Muscle of leg (tissue), 16 donors: ENCODE data around the gene OR5K3. TPM values are rescaled to one million over a fixed set of nuclear protein-coding genes. Genes with fewer than 3 reads are reported as not detected.

Experiments used
- DNase-seq: peaks from one replicate; pipeline ENCODE4 v3.0.0; 2013
- H3K27ac ChIP-seq: one replicate; pipeline ENCODE4 v1.5.1; 2013; ENCODE audit warnings: mild to moderate bottlenecking, low read length, control low read depth
- H3K27me3 ChIP-seq: one replicate; pipeline ENCODE4 v1.6.1; 2013; ENCODE audit warnings: low read length; ENCODE audit not compliant: control insufficient read depth, insufficient read depth
- H3K36me3 ChIP-seq: one replicate; pipeline ENCODE4 v1.6.1; 2013; ENCODE audit warnings: low read length; ENCODE audit not compliant: control insufficient read depth, insufficient read depth
- H3K4me1 ChIP-seq: one replicate; pipeline ENCODE4 v1.6.1; 2013; ENCODE audit warnings: low read length; ENCODE audit not compliant: control insufficient read depth, insufficient read depth
- H3K4me3 ChIP-seq: one replicate; pipeline ENCODE4 v1.5.1; 2013; ENCODE audit warnings: low read length, control low read depth
- H3K9me3 ChIP-seq: replicated peaks from 2 replicates; pipeline ENCODE4 v1.6.1; 2013; ENCODE audit warnings: low read depth, low read length; ENCODE audit not compliant: control insufficient read depth
- WGBS: methylation state at CpG from one replicate; pipeline ENCODE4 v1.1.5; 2013; ENCODE audit warnings: missing lambda C conversion rate; ENCODE audit not compliant: insufficient coverage; 5-methylcytosine and 5-hydroxymethylcytosine counted together
- long read RNA-seq, 11 donors: transcript quantifications; one replicate each; lab custom pipeline, GENCODE V29; 2026
- polyA plus RNA-seq, 8 donors: library from polyadenylated mRNA; unstranded; fragments of 120-200 nt; gene quantifications; one replicate each; pipeline versions ENCODE4 v1.2.1 to v1.2.3, GENCODE V29; 2013; ENCODE audit warnings: inconsistent platforms in 1 of 8, low replicate concordance in 1 of 8; ENCODE audit not compliant: insufficient read length in 8 of 8, insufficient read depth in 1 of 8
- total RNA-seq: library from RNA; stranded (reverse); fragments of 120-200 nt; gene quantifications from one replicate; pipeline ENCODE4 v1.2.4, GENCODE V29; 2013

OR5K3 gene
- total RNA-seq (not detected), polyA plus RNA-seq (not detected)
- long read RNA-seq, donor 1, result 0 reads
- long read RNA-seq, donor 2, result 0 reads
- long read RNA-seq, donor 3, result 0 reads
- long read RNA-seq, donor 4, result 0 reads
- long read RNA-seq, donor 5, result 0 reads
- long read RNA-seq, donor 6, result 0 reads
- long read RNA-seq, donor 7, result 0 reads
- long read RNA-seq, donor 8, result 0 reads
- long read RNA-seq, donor 9, partial matches to known transcripts, result 0 of 1 reads
- long read RNA-seq, donor 9, other reads (novel, unspliced or antisense), result 0 of 1 reads
- long read RNA-seq, donor 10, result 0 reads
- long read RNA-seq, donor 11, result 0 reads

GRCh38 chr3:98390366-98390765 lies at the start of gene OR5K3:
Gene OR5K3 (plus strand): TSS chr3:98390666. CDS start chr3:98390666, 0 bp downstream.
- H3K4me1 ChIP-seq, result no peaks in the 10 kb centered on the region
- no peak within 1 kb of the TSS for H3K27ac ChIP-seq
- no peak within 1 kb of the TSS for H3K4me3 ChIP-seq
- no peaks in the 10 kb centered on the region for H3K27me3 ChIP-seq
- H3K36me3 ChIP-seq, result no peaks in the 10 kb centered on the region
- H3K9me3 ChIP-seq, result no peaks in the 10 kb centered on the region
- no peak for DNase-seq

GRCh38 chr3:98341758-98342157 lies 48.7 kb upstream of the OR5K3 start:
- WGBS, result no CpG with 5 or more reads among the region's 6 CpGs
- H3K36me3 ChIP-seq, result no peaks in the 10 kb centered on the region
- no peak for DNase-seq

GRCh38 chr3:98343647-98344507 lies 46.6 kb upstream of the OR5K3 start:
- Histone ChIP-seq H3K27me3 (no peaks in the 10 kb centered on the region), H3K36me3 (no peaks in the 10 kb centered on the region), H3K27ac (no peak overlapping the region), H3K4me1 (no peaks in the 10 kb centered on the region), H3K9me3 (no peaks in the 10 kb centered on the region), H3K4me3 (no peak overlapping the region)
- 66% methylated on average over 6 of the region's 13 CpGs for WGBS
- DNase-seq, result peak; percentile 5

More at GRCh38 chr3:98341758-98342157, 48.7 kb upstream of the OR5K3 start:
- Histone ChIP-seq H3K4me3 (no peak overlapping the region), H3K4me1 (no peaks in the 10 kb centered on the region), H3K27me3 (no peaks in the 10 kb centered on the region), H3K27ac (no peak overlapping the region), H3K9me3 (no peaks in the 10 kb centered on the region)

GRCh38 chr3:98350082-98350481 lies 40.4 kb upstream of the OR5K3 start:
- H3K27me3 ChIP-seq, result no peaks in the 10 kb centered on the region
- no peak overlapping the region for H3K27ac ChIP-seq
- no peaks in the 10 kb centered on the region for H3K9me3 ChIP-seq
- no peak overlapping the region for H3K4me3 ChIP-seq
- H3K36me3 ChIP-seq, result no peaks in the 10 kb centered on the region
- H3K4me1 ChIP-seq, result no peaks in the 10 kb centered on the region
- WGBS, result no CpG with 5 or more reads among the region's 3 CpGs
- DNase-seq, result no peak

- H3K27me3 ChIP-seq, result no peaks in the 10 kb centered on the region
- WGBS, result no CpG with 5 or more reads among the region's 2 CpGs
- H3K27ac ChIP-seq, result no peak within 1 kb of the TSS
- no peaks in the 10 kb centered on the region for H3K4me1 ChIP-seq
- H3K4me3 ChIP-seq, result no peak within 1 kb of the TSS
- H3K36me3 ChIP-seq, result no peaks in the 10 kb centered on the region
- no peak for DNase-seq
- no peaks in the 10 kb centered on the region for H3K9me3 ChIP-seq
Observed at GRCh38 chr3:98353554-98353953, 36.9 kb upstream of the OR5K3 start, which contains the start of gene OR5K4. Gene OR5K4 (plus strand): TSS chr3:98353854. CDS start chr3:98353854, 0 bp downstream.

- Histone ChIP-seq H3K4me3 (no peak overlapping the region), H3K9me3 (peaks cover 11% of the 10 kb centered on the region), H3K36me3 (no peaks in the 10 kb centered on the region), H3K4me1 (no peaks in the 10 kb centered on the region), H3K27ac (no peak overlapping the region), H3K27me3 (no peaks in the 10 kb centered on the region)
- DNase-seq, result no peak
Observed at GRCh38 chr3:98359250-98359649, 31.2 kb upstream of the OR5K3 start.

- Histone ChIP-seq H3K27ac (no peak overlapping the region), H3K4me1 (no peaks in the 10 kb centered on the region)
- 44% methylated on average over 1 of the region's 1 CpG for WGBS
Observed at GRCh38 chr3:98359993-98360675, 30.3 kb upstream of the OR5K3 start.

GRCh38 chr3:98360681-98361080 lies 29.8 kb upstream of the OR5K3 start:
- no peaks in the 10 kb centered on the region for H3K4me1 ChIP-seq
- DNase-seq, result no peak
- no peak overlapping the region for H3K27ac ChIP-seq
- WGBS, result 94% methylated on average over 3 of the region's 3 CpGs
- H3K27me3 ChIP-seq, result no peaks in the 10 kb centered on the region
- peaks cover 11% of the 10 kb centered on the region for H3K9me3 ChIP-seq
- H3K4me3 ChIP-seq, result no peak overlapping the region
- no peaks in the 10 kb centered on the region for H3K36me3 ChIP-seq

More at GRCh38 chr3:98359993-98360675, 30.3 kb upstream of the OR5K3 start:
- no peaks in the 10 kb centered on the region for H3K27me3 ChIP-seq
- peaks cover 11% of the 10 kb centered on the region for H3K9me3 ChIP-seq
- DNase-seq, result no peak
- no peaks in the 10 kb centered on the region for H3K36me3 ChIP-seq
- no peak overlapping the region for H3K4me3 ChIP-seq

GRCh38 chr3:98361289-98361688 lies 29.2 kb upstream of the OR5K3 start:
- Histone ChIP-seq H3K27me3 (no peaks in the 10 kb centered on the region), H3K9me3 (peaks cover 11% of the 10 kb centered on the region), H3K36me3 (no peaks in the 10 kb centered on the region), H3K4me1 (no peaks in the 10 kb centered on the region), H3K4me3 (no peak overlapping the region), H3K27ac (no peak overlapping the region)
- no peak for DNase-seq
- WGBS, result no CpG with 5 or more reads among the region's 2 CpGs
